WERI-Rb-1 (cell line): ENCODE measurements around the gene UBL7.

Source experiments
- DNase-seq: peaks from one replicate; pipeline ENCODE4 v3.0.0-alpha.2; 2020
- H3K27ac ChIP-seq: fragments of 250-450 bp; sonication (Bioruptor Pico); 2 replicates; pipeline ENCODE4 v1.5.1; 2020; ENCODE audit warnings: mild to moderate bottlenecking, moderate library complexity
- H3K27me3 ChIP-seq: fragments of 250-450 bp; sonication (Bioruptor Pico); 2 replicates; pipeline ENCODE4 v1.5.1; 2021; ENCODE audit warnings: mild to moderate bottlenecking, low read depth, moderate library complexity; ENCODE audit not compliant: insufficient read depth, severe bottlenecking
- H3K36me3 ChIP-seq: fragments of 250-450 bp; sonication (Bioruptor Pico); 2 replicates; pipeline ENCODE4 v1.5.1; 2020; ENCODE audit warnings: mild to moderate bottlenecking, moderate library complexity
- H3K4me3 ChIP-seq: 2 replicates; pipeline ENCODE4 v1.5.1; 2011; ENCODE audit warnings: low read depth, mild to moderate bottlenecking, control low read depth, low read length
- H3K9me3 ChIP-seq: fragments of 250-450 bp; sonication (Bioruptor Pico); 2 replicates; pipeline ENCODE4 v1.5.1; 2021; ENCODE audit warnings: mild to moderate bottlenecking, moderate library complexity; ENCODE audit not compliant: severe bottlenecking
- CTCF ChIP-seq: IDR thresholded peaks from 2 replicates; pipeline ENCODE4 v1.5.1; 2011; ENCODE audit warnings: low read depth, mild to moderate bottlenecking, control low read depth, inconsistent platforms, low read length

The UBL7 gene

GRCh38 chr15:74453925-74454763 is 6.8 kb downstream of the UBL7 start:
- no peak overlapping the region for H3K27ac ChIP-seq
- no peak for TF ChIP-seq CTCF
- H3K36me3 ChIP-seq, result peaks cover 27% of the 10 kb centered on the region

DNA sequence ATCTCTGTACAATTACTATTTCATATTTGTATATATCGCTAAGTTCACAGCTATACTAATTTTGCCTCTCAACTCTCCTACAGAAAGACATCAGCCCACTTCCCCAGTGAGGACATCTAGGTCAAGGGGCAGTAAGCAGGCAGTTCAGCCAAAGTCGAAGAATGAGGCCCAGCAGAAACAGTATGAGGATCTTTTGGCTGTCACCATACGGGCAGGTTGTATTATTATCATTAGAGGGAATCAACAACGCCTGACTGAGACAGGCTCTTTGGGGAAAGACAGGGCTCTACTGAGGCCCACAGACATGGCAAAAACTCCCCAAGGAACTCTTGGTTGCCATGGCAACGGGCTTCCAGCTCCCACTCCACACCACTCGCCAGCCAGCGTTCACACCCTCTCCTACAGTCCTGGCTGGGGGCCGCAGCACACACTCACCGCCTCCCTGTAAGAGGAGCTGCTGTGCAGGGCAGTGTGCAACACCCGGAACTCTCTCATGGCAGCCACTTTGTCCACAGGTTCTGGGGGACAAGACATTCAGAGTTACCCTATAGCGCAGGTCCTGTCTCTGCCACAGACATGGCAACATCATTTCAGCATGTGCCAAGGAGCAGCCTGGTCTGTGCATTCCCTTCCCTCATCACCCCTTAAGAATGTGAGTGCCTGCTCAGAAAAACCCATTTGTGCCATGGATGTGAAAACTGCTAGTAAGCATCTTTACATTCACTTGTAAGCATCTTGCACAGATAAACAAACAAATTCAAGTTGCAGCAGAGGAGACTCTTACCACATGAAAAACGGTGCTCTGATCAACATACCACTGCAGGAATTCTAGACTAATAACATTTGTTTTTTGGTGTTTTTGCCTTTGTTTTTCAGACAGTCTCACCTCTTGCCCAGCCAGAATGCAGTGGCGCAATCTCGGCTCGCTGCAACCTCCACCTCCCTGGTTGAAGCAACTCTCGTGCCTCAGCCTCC is 8.8 kb downstream of the UBL7 start:
- no peak for DNase-seq
- no peak overlapping the region for H3K27ac ChIP-seq
- no peaks in the 10 kb centered on the region for H3K9me3 ChIP-seq
- no peaks in the 10 kb centered on the region for H3K27me3 ChIP-seq
- H3K4me3 ChIP-seq, result no peak overlapping the region
- H3K36me3 ChIP-seq, result peaks cover 37% of the 10 kb centered on the region
- no peak for TF ChIP-seq CTCF

More at GRCh38 chr15:74453925-74454763, 6.8 kb downstream of the UBL7 start:
- no peak for DNase-seq
- Histone ChIP-seq H3K27me3 (no peaks in the 10 kb centered on the region), H3K4me3 (no peak overlapping the region), H3K9me3 (no peaks in the 10 kb centered on the region)

DNA sequence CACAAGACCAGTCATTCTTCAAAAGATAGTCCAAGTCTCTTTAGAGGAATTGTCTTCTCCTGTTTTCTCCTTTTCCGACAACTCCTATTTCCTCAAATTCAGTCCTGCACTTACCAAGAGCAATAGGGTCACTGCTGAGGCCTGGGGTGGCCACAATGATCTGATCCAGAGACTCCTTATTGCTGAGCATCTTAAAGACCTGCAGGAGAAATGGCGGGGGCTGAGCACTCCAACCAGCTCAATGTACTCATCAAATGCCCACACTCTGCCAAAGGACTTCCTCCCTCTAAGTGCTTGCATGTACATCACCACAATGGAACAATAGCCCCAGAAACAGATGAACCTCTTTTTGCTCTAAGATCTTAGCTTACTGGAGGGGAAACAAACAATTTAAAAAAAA is 9.6 kb downstream of the UBL7 start:
- Histone ChIP-seq H3K27ac (no peak overlapping the region), H3K4me3 (no peak overlapping the region), H3K27me3 (no peaks in the 10 kb centered on the region), H3K9me3 (no peaks in the 10 kb centered on the region), H3K36me3 (peaks cover 37% of the 10 kb centered on the region)
- no peak for TF ChIP-seq CTCF
- no peak for DNase-seq

GRCh38 chr15:74449643-74450205 is 11.2 kb downstream of the UBL7 start:
- Histone ChIP-seq H3K36me3 (peaks cover 35% of the 10 kb centered on the region), H3K27ac (no peak overlapping the region), H3K27me3 (no peaks in the 10 kb centered on the region), H3K9me3 (no peaks in the 10 kb centered on the region), H3K4me3 (no peak overlapping the region)
- no peak for DNase-seq
- TF ChIP-seq CTCF, result no peak

GRCh38 chr15:74449095-74449494 is 11.9 kb downstream of the UBL7 start:
- Histone ChIP-seq H3K27me3 (no peaks in the 10 kb centered on the region), H3K9me3 (no peaks in the 10 kb centered on the region), H3K36me3 (peaks cover 30% of the 10 kb centered on the region), H3K27ac (no peak overlapping the region), H3K4me3 (no peak overlapping the region)
- no peak for DNase-seq
- no peak for TF ChIP-seq CTCF
